Measurements from ENCODE around the gene JMJD4. TPM values are rescaled to one million over a fixed set of nuclear protein-coding genes. Genes with fewer than 3 reads are reported as not detected.

The JMJD4 gene
- total and polyA plus RNA-seq, 9 of the 15 experiments (the other 6 are each of a cell fraction or from before 2014, with no cell fraction given): 1.4 to 42.6 (median 29.2) TPM

DNA sequence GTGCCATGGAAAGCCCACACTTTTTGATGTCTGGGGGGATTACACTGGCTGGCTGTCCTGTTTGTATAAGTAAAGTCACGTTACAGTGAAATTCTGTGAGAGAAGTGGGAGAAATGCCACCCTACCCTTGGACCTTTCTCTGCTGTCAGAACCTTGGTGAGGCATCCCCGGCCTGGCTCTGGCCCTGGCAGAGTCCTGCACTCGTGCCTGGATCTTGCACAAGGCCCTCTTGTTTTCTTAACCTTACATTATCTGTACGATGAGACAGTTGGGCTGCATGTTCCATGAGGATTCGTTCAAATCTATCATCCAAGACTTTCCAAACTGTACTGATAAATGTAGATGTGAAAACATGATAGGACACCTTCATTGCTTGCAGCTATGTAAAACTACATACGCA, 11.6 kb upstream of the JMJD4 start (continued):
- no peak for TF ChIP-seq ZNF589 (CRISPR knock-in tag; IDR thresholded peaks at IDR 0.05; ENCODE audit: low read depth)
- TF ChIP-seq, protein P1, sequence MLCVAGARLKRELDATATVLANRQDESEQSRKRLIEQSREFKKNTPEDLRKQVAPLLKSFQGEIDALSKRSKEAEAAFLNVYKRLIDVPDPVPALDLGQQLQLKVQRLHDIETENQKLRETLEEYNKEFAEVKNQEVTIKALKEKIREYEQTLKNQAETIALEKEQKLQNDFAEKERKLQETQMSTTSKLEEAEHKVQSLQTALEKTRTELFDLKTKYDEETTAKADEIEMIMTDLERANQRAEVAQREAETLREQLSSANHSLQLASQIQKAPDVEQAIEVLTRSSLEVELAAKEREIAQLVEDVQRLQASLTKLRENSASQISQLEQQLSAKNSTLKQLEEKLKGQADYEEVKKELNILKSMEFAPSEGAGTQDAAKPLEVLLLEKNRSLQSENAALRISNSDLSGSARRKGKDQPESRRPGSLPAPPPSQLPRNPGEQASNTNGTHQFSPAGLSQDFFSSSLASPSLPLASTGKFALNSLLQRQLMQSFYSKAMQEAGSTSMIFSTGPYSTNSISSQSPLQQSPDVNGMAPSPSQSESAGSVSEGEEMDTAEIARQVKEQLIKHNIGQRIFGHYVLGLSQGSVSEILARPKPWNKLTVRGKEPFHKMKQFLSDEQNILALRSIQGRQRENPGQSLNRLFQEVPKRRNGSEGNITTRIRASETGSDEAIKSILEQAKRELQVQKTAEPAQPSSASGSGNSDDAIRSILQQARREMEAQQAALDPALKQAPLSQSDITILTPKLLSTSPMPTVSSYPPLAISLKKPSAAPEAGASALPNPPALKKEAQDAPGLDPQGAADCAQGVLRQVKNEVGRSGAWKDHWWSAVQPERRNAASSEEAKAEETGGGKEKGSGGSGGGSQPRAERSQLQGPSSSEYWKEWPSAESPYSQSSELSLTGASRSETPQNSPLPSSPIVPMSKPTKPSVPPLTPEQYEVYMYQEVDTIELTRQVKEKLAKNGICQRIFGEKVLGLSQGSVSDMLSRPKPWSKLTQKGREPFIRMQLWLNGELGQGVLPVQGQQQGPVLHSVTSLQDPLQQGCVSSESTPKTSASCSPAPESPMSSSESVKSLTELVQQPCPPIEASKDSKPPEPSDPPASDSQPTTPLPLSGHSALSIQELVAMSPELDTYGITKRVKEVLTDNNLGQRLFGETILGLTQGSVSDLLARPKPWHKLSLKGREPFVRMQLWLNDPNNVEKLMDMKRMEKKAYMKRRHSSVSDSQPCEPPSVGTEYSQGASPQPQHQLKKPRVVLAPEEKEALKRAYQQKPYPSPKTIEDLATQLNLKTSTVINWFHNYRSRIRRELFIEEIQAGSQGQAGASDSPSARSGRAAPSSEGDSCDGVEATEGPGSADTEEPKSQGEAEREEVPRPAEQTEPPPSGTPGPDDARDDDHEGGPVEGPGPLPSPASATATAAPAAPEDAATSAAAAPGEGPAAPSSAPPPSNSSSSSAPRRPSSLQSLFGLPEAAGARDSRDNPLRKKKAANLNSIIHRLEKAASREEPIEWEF (CRISPR knock-in tag; IDR thresholded peaks at IDR 0.05): no peak
- TF ChIP-seq, protein P2, sequence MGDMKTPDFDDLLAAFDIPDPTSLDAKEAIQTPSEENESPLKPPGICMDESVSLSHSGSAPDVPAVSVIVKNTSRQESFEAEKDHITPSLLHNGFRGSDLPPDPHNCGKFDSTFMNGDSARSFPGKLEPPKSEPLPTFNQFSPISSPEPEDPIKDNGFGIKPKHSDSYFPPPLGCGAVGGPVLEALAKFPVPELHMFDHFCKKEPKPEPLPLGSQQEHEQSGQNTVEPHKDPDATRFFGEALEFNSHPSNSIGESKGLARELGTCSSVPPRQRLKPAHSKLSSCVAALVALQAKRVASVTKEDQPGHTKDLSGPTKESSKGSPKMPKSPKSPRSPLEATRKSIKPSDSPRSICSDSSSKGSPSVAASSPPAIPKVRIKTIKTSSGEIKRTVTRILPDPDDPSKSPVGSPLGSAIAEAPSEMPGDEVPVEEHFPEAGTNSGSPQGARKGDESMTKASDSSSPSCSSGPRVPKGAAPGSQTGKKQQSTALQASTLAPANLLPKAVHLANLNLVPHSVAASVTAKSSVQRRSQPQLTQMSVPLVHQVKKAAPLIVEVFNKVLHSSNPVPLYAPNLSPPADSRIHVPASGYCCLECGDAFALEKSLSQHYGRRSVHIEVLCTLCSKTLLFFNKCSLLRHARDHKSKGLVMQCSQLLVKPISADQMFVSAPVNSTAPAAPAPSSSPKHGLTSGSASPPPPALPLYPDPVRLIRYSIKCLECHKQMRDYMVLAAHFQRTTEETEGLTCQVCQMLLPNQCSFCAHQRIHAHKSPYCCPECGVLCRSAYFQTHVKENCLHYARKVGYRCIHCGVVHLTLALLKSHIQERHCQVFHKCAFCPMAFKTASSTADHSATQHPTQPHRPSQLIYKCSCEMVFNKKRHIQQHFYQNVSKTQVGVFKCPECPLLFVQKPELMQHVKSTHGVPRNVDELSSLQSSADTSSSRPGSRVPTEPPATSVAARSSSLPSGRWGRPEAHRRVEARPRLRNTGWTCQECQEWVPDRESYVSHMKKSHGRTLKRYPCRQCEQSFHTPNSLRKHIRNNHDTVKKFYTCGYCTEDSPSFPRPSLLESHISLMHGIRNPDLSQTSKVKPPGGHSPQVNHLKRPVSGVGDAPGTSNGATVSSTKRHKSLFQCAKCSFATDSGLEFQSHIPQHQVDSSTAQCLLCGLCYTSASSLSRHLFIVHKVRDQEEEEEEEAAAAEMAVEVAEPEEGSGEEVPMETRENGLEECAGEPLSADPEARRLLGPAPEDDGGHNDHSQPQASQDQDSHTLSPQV (IDR thresholded peaks at IDR 0.05): no peak
- TF ChIP-seq, protein P3, sequence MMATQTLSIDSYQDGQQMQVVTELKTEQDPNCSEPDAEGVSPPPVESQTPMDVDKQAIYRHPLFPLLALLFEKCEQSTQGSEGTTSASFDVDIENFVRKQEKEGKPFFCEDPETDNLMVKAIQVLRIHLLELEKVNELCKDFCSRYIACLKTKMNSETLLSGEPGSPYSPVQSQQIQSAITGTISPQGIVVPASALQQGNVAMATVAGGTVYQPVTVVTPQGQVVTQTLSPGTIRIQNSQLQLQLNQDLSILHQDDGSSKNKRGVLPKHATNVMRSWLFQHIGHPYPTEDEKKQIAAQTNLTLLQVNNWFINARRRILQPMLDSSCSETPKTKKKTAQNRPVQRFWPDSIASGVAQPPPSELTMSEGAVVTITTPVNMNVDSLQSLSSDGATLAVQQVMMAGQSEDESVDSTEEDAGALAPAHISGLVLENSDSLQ (IDR thresholded peaks at IDR 0.05): no peak
- no peak for TF ChIP-seq MCM2 (IDR thresholded peaks at IDR 0.05; ENCODE audit: low read depth)
- TF ChIP-seq NFE2L1 (tag; IDR thresholded peaks at IDR 0.05; ENCODE audit: borderline replicate concordance, low read depth): no peak
- TF ChIP-seq, protein P4, sequence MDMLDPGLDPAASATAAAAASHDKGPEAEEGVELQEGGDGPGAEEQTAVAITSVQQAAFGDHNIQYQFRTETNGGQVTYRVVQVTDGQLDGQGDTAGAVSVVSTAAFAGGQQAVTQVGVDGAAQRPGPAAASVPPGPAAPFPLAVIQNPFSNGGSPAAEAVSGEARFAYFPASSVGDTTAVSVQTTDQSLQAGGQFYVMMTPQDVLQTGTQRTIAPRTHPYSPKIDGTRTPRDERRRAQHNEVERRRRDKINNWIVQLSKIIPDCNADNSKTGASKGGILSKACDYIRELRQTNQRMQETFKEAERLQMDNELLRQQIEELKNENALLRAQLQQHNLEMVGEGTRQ (CRISPR knock-in tag; IDR thresholded peaks at IDR 0.05): no peak
- TF ChIP-seq ZNF717 (CRISPR knock-in tag; IDR thresholded peaks at IDR 0.05): no peak
- TF ChIP-seq, protein P5, sequence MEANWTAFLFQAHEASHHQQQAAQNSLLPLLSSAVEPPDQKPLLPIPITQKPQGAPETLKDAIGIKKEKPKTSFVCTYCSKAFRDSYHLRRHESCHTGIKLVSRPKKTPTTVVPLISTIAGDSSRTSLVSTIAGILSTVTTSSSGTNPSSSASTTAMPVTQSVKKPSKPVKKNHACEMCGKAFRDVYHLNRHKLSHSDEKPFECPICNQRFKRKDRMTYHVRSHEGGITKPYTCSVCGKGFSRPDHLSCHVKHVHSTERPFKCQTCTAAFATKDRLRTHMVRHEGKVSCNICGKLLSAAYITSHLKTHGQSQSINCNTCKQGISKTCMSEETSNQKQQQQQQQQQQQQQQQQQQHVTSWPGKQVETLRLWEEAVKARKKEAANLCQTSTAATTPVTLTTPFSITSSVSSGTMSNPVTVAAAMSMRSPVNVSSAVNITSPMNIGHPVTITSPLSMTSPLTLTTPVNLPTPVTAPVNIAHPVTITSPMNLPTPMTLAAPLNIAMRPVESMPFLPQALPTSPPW (CRISPR knock-in tag; IDR thresholded peaks at IDR 0.05): no peak
- no peak for TF ChIP-seq ZC3H4 (CRISPR knock-in tag; IDR thresholded peaks at IDR 0.05; ENCODE audit: borderline replicate concordance)
- TF ChIP-seq, protein P6, sequence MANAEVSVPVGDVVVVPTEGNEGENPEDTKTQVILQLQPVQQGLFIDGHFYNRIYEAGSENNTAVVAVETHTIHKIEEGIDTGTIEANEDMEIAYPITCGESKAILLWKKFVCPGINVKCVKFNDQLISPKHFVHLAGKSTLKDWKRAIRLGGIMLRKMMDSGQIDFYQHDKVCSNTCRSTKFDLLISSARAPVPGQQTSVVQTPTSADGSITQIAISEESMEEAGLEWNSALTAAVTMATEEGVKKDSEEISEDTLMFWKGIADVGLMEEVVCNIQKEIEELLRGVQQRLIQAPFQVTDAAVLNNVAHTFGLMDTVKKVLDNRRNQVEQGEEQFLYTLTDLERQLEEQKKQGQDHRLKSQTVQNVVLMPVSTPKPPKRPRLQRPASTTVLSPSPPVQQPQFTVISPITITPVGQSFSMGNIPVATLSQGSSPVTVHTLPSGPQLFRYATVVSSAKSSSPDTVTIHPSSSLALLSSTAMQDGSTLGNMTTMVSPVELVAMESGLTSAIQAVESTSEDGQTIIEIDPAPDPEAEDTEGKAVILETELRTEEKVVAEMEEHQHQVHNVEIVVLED (CRISPR knock-in tag; IDR thresholded peaks at IDR 0.05): no peak
- TF ChIP-seq ZEB2 (IDR thresholded peaks at IDR 0.05): no peak
